Choroid plexus epithelial cell (primary cell): ENCODE data around the gene ACACA.

Experiments used
- DNase-seq: peaks from one replicate; pipeline ENCODE4 v3.0.0-alpha.2; 2010; ENCODE audit warnings: low read depth
- H3K4me3 ChIP-seq: 2 replicates; pipeline ENCODE4 v1.5.1; 2011; ENCODE audit warnings: low read depth, mild to moderate bottlenecking, control low read depth, low read length, moderate library complexity
- TF ChIP-seq, protein P1 (sequence below): conservative IDR thresholded peaks from 2 replicates; pipeline ENCODE4 v1.5.1; 2011; ENCODE audit warnings: low read depth, mild to moderate bottlenecking, control low read depth, inconsistent platforms, low read length, moderate library complexity

ACACA gene

DNA sequence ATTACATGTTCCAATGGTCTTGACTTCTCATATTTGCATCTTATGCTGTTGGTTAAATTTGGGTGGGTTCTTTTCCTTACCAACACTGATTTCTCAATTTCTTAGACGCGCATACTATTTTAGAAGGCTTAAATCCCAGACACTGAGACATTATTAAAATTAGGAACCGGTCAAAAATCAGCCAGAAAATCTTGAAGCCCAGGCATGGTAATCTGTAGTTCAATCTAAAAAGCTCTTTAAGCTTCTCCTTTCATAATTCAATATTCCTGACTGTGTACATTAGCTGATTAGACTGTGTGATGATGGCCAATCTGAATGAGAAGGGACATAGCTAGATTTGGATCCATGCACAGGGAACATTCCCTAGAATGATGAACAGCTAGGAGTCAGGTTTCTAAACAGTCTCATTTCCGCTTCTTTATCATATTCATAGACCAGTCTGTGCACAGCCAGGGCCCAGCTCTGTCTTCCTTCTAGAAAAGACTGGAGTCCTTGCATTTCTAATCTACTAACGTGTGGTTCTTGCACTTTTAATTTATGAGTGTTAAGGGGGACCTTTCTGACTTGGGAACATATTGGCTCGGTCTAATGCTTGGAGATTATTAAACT lies 268.6 kb downstream of the ACACA start:
- TF ChIP-seq, protein P1, sequence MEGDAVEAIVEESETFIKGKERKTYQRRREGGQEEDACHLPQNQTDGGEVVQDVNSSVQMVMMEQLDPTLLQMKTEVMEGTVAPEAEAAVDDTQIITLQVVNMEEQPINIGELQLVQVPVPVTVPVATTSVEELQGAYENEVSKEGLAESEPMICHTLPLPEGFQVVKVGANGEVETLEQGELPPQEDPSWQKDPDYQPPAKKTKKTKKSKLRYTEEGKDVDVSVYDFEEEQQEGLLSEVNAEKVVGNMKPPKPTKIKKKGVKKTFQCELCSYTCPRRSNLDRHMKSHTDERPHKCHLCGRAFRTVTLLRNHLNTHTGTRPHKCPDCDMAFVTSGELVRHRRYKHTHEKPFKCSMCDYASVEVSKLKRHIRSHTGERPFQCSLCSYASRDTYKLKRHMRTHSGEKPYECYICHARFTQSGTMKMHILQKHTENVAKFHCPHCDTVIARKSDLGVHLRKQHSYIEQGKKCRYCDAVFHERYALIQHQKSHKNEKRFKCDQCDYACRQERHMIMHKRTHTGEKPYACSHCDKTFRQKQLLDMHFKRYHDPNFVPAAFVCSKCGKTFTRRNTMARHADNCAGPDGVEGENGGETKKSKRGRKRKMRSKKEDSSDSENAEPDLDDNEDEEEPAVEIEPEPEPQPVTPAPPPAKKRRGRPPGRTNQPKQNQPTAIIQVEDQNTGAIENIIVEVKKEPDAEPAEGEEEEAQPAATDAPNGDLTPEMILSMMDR: no peak
- no peak overlapping the region for H3K4me3 ChIP-seq
- no peak for DNase-seq

DNA sequence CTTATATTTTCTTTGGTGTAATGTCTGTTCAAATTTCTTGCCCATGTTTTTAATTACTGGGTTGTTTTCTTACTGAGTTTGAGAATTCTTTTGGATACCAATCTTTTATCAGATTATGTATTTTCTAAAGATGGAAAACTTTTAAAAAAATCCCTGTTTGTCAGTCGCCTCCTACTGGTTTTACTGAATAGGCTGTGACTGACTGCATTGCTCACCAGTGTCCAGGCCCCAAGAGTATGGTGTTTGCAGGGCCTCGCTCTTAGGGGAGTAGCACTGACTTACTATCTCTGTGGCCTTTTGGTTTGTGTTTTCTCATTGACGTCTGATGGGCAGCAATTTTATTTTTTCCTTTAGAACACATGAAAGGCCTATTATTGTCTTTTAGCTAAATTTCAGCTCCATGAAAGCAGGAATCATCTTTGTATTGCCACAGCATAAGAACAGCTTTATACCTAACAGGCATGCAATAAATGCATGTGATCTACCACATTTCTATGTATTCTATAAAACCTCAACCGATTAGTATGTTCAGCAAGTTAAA lies 269.5 kb downstream of the ACACA start:
- no peak for DNase-seq
- H3K4me3 ChIP-seq: no peak overlapping the region
- TF ChIP-seq, protein P1: peak; percentile 31

DNA sequence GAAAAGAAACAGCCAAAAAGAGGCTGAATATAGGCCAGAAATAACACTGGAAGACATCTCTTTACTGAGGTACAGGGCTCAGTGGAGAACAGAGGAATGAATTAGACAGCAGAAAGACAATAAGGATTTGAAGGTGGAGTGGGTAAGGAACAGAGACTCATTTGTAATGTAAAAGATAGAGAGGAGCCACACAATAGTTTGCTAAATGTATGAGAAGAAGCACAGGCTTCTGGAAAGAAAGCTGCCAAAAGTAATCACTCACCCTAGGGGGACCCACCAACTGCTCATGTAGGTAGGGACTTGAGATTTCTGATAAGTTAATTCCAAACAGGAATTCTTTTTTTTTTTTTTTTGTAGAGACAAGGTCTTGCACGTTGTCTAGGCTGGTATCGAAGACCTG lies 271.1 kb downstream of the ACACA start:
- no peak overlapping the region for H3K4me3 ChIP-seq
- no peak for DNase-seq
- TF ChIP-seq, protein P1: no peak

DNA sequence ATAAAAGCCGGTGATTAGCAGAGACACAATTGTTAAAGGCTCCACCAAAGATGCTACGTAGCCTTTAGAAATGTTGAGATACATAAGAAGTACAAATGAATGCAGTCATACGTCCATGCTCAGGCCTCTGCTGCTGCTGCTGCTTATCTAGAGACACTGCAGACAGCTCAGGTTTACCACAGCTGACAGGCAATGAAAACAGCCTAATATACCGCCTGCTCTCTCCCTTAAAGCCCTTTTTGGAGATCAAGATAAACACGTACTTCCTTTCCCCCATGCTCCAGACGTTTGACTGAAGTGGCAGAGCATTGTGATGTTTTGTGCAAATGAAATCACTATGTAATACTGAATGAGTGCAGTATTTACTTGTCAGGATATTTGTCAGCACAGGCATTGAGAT lies 272.6 kb downstream of the ACACA start:
- DNase-seq: peak; percentile 30
- TF ChIP-seq, protein P1: no peak
- H3K4me3 ChIP-seq: no peak overlapping the region

DNA sequence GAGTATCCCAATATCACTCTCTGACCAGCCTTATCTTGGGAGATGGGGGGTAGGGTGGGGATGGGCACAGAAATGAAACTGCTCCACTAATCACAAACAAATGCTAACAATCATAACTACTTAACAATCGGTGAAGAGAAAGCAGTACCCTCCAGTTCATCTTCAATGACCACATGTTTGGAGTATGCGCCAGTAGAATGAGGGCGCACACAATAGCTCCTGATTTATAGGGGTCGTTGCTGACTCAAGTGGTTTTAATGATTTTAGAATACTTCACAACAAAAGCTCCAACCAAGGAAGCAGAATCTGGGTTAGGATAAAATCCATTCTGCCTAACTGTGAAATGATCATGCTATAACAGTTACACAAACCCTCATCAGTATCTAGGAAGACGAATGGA lies 273.5 kb downstream of the ACACA start:
- no peak overlapping the region for H3K4me3 ChIP-seq
- no peak for DNase-seq
- TF ChIP-seq, protein P1: no peak

DNA sequence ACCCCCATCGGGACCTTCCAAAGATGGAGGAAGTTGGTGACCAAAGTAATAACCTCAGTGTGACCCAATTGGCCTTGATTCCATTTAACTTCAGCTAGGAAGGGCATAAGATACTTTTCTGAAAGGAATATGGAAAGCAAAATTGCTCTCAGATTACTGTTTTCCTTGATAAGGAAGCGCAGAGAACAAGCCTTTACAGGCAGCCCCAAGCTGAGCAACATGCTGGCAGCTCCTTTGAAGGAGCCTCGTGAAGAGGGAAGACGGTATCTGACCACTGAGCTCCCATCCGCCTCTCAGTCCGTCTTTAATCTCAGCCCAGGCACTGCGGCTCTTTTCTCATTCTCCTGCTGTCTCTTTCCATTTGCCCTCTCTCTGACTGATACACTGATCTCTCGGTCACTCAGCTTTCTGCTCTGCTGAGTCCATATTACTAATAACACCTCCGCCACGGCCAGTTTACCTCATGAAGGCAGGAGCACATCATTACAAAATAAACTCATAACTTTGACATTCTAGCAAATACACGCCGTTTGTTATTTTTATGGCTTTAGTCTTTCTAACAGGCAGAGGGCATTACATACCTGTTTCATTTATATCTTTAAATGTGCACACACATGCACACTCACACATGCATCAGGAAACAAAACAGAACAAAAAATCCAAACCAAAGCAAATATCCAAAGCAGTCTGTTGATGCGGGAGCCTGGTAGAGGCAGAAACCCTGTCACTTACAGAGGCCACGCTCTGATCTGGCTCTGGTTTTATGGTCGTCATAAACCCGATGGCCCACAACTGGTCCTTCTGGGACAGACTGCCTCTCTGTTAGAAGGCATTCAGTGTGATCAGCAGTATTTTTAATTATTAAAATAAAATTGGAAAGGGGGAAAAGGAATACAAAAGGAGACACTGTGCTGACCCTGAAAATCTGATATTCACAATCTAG lies 274.7 kb downstream of the ACACA start:
- TF ChIP-seq, protein P1: no peak
- no peak overlapping the region for H3K4me3 ChIP-seq
- peak; percentile 36 for DNase-seq
